Adipocyte (in vitro differentiated cells): Measurements from ENCODE around the gene DNM1.

Experiments
- DNase-seq: peaks from one replicate; pipeline ENCODE4 v3.0.0-alpha.2; 2015; ENCODE audit warnings: low read depth
- H3K27me3 ChIP-seq: replicated peaks from 2 replicates; pipeline ENCODE4 v1.7.0; 2013; ENCODE audit warnings: mild to moderate bottlenecking, low read length, moderate library complexity; ENCODE audit not compliant: control insufficient read depth, insufficient read depth
- H3K36me3 ChIP-seq: 2 replicates; pipeline ENCODE4 v1.7.0; 2013; ENCODE audit warnings: low read length, mild to moderate bottlenecking, moderate library complexity; ENCODE audit not compliant: control insufficient read depth, insufficient read depth, severe bottlenecking
- H3K4me1 ChIP-seq: 2 replicates; pipeline ENCODE4 v1.7.0; 2013; ENCODE audit warnings: mild to moderate bottlenecking, low read length, moderate library complexity; ENCODE audit not compliant: control insufficient read depth, insufficient read depth
- H3K4me3 ChIP-seq: 2 replicates; pipeline ENCODE4 v1.7.0; 2013; ENCODE audit warnings: mild to moderate bottlenecking, low read length, moderate library complexity
- H3K9ac ChIP-seq: 2 replicates; pipeline ENCODE4 v1.7.0; 2013; ENCODE audit warnings: mild to moderate bottlenecking, low read length, moderate library complexity
- H3K9me3 ChIP-seq: 2 replicates; pipeline ENCODE4 v1.7.0; 2013; ENCODE audit warnings: mild to moderate bottlenecking, low read length, moderate library complexity; ENCODE audit not compliant: control insufficient read depth

The DNM1 gene

GRCh38 chr9:128257907-128258306 is 54.7 kb downstream of the DNM1 start:
- no peaks in the 10 kb centered on the region for H3K27me3 ChIP-seq
- no peak for DNase-seq
- H3K4me3 ChIP-seq: no peak overlapping the region
- peaks cover 6% of the 10 kb centered on the region for H3K4me1 ChIP-seq
- H3K9ac ChIP-seq: no peak overlapping the region
- no peaks in the 10 kb centered on the region for H3K9me3 ChIP-seq
- peaks cover 64% of the 10 kb centered on the region for H3K36me3 ChIP-seq

GRCh38 chr9:128258326-128258725 is 55.1 kb downstream of the DNM1 start:
- no peak for DNase-seq
- H3K4me1 ChIP-seq: peaks cover 6% of the 10 kb centered on the region
- H3K4me3 ChIP-seq: no peak overlapping the region
- H3K36me3 ChIP-seq: peaks cover 65% of the 10 kb centered on the region
- no peaks in the 10 kb centered on the region for H3K9me3 ChIP-seq
- no peaks in the 10 kb centered on the region for H3K27me3 ChIP-seq
- H3K9ac ChIP-seq: no peak overlapping the region

GRCh38 chr9:128259156-128259555 is 56.0 kb downstream of the DNM1 start:
- H3K9ac ChIP-seq: no peak overlapping the region
- H3K27me3 ChIP-seq: no peaks in the 10 kb centered on the region
- peaks cover 6% of the 10 kb centered on the region for H3K4me1 ChIP-seq
- DNase-seq: no peak
- H3K9me3 ChIP-seq: no peaks in the 10 kb centered on the region
- H3K36me3 ChIP-seq: peaks cover 65% of the 10 kb centered on the region
- H3K4me3 ChIP-seq: no peak overlapping the region

- Histone ChIP-seq H3K9ac (no peak overlapping the region), H3K4me3 (no peak overlapping the region), H3K36me3 (peaks cover 73% of the 10 kb centered on the region), H3K9me3 (no peaks in the 10 kb centered on the region), H3K4me1 (peaks cover 6% of the 10 kb centered on the region), H3K27me3 (no peaks in the 10 kb centered on the region)
- no peak for DNase-seq
Observed at GRCh38 chr9:128260340-128260739, 57.2 kb downstream of the DNM1 start.

- H3K4me1 ChIP-seq: peaks cover 6% of the 10 kb centered on the region
- H3K27me3 ChIP-seq: no peaks in the 10 kb centered on the region
- H3K9ac ChIP-seq: peak overlapping the region; percentile 9
- no peaks in the 10 kb centered on the region for H3K9me3 ChIP-seq
- DNase-seq: no peak
- no peak overlapping the region for H3K4me3 ChIP-seq
- H3K36me3 ChIP-seq: peaks cover 85% of the 10 kb centered on the region
Observed at GRCh38 chr9:128262687-128263086, 59.5 kb downstream of the DNM1 start.

- no peak for DNase-seq
- H3K9me3 ChIP-seq: no peaks in the 10 kb centered on the region
- H3K27me3 ChIP-seq: no peaks in the 10 kb centered on the region
- peaks cover 6% of the 10 kb centered on the region for H3K4me1 ChIP-seq
- no peak overlapping the region for H3K9ac ChIP-seq
- H3K4me3 ChIP-seq: no peak overlapping the region
- peaks cover 84% of the 10 kb centered on the region for H3K36me3 ChIP-seq
Observed at GRCh38 chr9:128265348-128265847, 62.2 kb downstream of the DNM1 start.

GRCh38 chr9:128266868-128267590 is 63.9 kb downstream of the DNM1 start:
- no peak overlapping the region for H3K4me3 ChIP-seq
- peaks cover 84% of the 10 kb centered on the region for H3K36me3 ChIP-seq
- no peaks in the 10 kb centered on the region for H3K9me3 ChIP-seq

GRCh38 chr9:128271112-128271511 is 67.9 kb downstream of the DNM1 start:
- no peaks in the 10 kb centered on the region for H3K27me3 ChIP-seq
- H3K9ac ChIP-seq: no peak overlapping the region
- DNase-seq: no peak
- peaks cover 76% of the 10 kb centered on the region for H3K36me3 ChIP-seq
- H3K4me3 ChIP-seq: no peak overlapping the region
- H3K9me3 ChIP-seq: no peaks in the 10 kb centered on the region
- peaks cover 14% of the 10 kb centered on the region for H3K4me1 ChIP-seq

More at GRCh38 chr9:128266868-128267590, 63.9 kb downstream of the DNM1 start:
- H3K27me3 ChIP-seq: no peaks in the 10 kb centered on the region
- H3K9ac ChIP-seq: no peak overlapping the region
- peaks cover 6% of the 10 kb centered on the region for H3K4me1 ChIP-seq
- no peak for DNase-seq

GRCh38 chr9:128271512-128271911 is 68.3 kb downstream of the DNM1 start:
- peaks cover 14% of the 10 kb centered on the region for H3K4me1 ChIP-seq
- no peak overlapping the region for H3K4me3 ChIP-seq
- H3K27me3 ChIP-seq: no peaks in the 10 kb centered on the region
- DNase-seq: no peak
- H3K9me3 ChIP-seq: no peaks in the 10 kb centered on the region
- H3K9ac ChIP-seq: no peak overlapping the region
- H3K36me3 ChIP-seq: peaks cover 72% of the 10 kb centered on the region

GRCh38 chr9:128274245-128274644 is 71.1 kb downstream of the DNM1 start:
- Histone ChIP-seq H3K4me1 (peaks cover 24% of the 10 kb centered on the region), H3K36me3 (peaks cover 44% of the 10 kb centered on the region), H3K27me3 (no peaks in the 10 kb centered on the region), H3K9ac (peak overlapping the region; percentile 97), H3K9me3 (no peaks in the 10 kb centered on the region), H3K4me3 (peak overlapping the region; percentile 99)
- DNase-seq: peak; percentile 17

- no peaks in the 10 kb centered on the region for H3K27me3 ChIP-seq
- H3K9me3 ChIP-seq: no peaks in the 10 kb centered on the region
- peak; percentile 88 for DNase-seq
- H3K4me1 ChIP-seq: peaks cover 24% of the 10 kb centered on the region
- H3K36me3 ChIP-seq: peaks cover 33% of the 10 kb centered on the region
- H3K4me3 ChIP-seq: peak within 1 kb of the TSS; percentile 99
- H3K9ac ChIP-seq: peak within 1 kb of the TSS; percentile 97
Observed at GRCh38 chr9:128275198-128276007, 72.2 kb downstream of the DNM1 start, which contains the start of gene GOLGA2. GOLGA2 (minus strand) TSS chr9:128276007; CDS start chr9:128275976, 31 bp downstream.
